ENCODE measurements around the gene PUM2.
A peak's percentile ranks its signal among the peaks of the same experiment; 100 is the strongest.

The PUM2 gene

DNA sequence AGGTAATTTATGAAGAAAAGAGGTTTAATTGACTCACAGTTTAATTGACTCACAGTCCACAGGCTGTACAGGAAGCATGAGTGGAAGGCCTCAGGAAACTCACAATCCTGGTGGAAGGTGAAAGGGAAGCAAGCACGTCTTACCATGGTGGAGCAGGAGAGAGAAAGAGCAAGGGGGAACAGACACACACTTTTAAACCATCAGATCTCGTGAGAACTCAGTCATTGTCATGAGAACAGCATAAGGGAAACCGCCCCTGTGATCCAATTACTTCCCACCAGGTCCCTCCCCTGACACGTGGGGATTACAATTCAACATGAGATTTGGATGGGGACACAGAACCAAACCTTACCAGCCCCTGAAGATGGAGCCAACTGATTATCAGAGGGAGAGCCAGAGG lies 11.2 kb upstream of the PUM2 start:
- Mint-ChIP-seq H3K9me3 (peaks cover 4% of the 10 kb centered on the region), H3K4me3 (no peak overlapping the region), H3K36me3 (ENCODE audit: low read depth) (peaks cover 4% of the 10 kb centered on the region), H3K27ac (peak overlapping the region; percentile 50), H3K4me1 (ENCODE audit: low read depth) (peaks cover 23% of the 10 kb centered on the region), H3K27me3 (ENCODE audit: low read depth) (no peaks in the 10 kb centered on the region)

DNA sequence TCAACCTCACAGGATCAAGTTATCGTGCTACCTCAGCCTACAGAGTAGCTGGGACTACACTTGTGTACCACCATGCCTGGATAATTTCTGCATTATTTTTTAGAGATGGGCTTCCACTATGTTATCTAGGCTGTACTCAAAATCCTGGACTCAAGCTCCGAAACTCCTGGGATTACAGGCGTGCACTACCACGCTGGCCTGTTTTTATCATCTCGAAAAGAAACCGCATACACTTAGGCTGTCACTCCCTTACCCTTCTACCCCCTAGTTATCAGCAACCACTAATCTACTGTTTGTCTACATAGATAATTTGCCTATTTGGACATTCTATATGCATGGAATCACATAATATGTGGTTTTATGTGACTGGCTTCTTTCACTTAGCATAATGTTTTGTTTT lies 8.5 kb upstream of the PUM2 start:
- Mint-ChIP-seq H3K27me3 (ENCODE audit: low read depth) (no peaks in the 10 kb centered on the region), H3K27ac (no peak overlapping the region), H3K9me3 (no peaks in the 10 kb centered on the region)

DNA sequence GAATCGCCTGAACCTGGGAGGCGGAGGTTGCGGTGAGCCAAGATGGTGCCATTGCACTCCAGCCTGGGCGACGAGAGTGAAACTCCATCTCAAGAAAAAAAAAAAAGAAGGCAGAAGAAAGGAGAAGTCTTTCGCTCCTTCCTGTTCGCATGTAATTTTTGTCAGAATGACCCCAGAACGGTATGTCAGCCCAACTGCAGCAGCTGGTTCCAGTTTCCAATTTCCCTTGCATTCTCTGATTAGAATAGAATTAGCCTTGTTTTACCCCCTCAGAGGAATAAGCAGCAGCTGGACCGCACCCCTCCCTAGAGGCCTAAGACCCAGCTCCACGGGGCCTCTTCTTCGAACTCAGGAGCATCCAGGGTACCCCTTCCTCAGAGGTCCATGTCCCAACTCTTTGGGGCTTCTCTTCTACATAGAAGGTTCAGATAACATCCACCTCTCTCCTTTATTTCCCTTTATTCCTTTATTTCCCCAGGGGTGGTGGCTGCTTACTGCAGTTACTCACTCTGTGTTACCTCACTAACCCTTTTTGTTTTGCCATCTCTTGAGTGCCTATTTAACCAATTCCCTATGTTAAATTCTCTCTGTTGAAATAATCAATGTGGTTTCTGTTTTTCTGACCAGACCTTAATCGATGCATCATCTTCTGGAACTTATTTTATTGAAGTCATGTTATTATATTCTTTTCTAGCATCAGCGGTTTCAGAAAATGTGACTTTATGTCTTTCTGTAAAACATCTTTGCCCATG lies 7.2 kb upstream of the PUM2 start:
- Mint-ChIP-seq H3K27ac (no peak overlapping the region), H3K36me3 (ENCODE audit: low read depth) (peaks cover 2% of the 10 kb centered on the region), H3K4me1 (ENCODE audit: low read depth) (peaks cover 4% of the 10 kb centered on the region), H3K27me3 (ENCODE audit: low read depth) (no peaks in the 10 kb centered on the region), H3K4me3 (no peak overlapping the region), H3K9me3 (no peaks in the 10 kb centered on the region)

More for the DNA sequence above, 8.5 kb upstream of the PUM2 start:
- H3K4me1 Mint-ChIP-seq (ENCODE audit: low read depth): peaks cover 3% of the 10 kb centered on the region
- H3K4me3 Mint-ChIP-seq: no peak overlapping the region
- peaks cover 2% of the 10 kb centered on the region for H3K36me3 Mint-ChIP-seq (ENCODE audit: low read depth)

DNA sequence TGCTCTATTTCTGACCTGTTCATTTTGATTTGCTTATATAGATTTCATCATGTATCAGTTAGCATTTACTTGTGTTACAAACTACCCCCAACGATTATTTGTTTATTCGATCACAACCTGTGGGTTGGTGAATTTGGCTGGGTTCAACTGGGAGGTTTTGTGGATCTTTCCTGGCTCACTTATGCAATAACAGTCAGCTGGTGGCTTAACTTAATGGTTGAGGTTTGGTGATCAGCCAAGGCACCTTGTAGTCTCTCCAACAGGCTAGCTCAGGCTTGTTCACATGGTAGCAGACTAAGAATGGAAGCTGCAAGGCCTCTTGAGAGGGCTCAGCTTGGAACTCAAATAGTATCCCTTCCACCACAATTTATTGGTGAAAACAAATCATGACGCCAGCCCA lies 5.4 kb upstream of the PUM2 start:
- Mint-ChIP-seq H3K4me1 (ENCODE audit: low read depth) (peaks cover 2% of the 10 kb centered on the region), H3K9me3 (no peaks in the 10 kb centered on the region), H3K27ac (no peak overlapping the region)

DNA sequence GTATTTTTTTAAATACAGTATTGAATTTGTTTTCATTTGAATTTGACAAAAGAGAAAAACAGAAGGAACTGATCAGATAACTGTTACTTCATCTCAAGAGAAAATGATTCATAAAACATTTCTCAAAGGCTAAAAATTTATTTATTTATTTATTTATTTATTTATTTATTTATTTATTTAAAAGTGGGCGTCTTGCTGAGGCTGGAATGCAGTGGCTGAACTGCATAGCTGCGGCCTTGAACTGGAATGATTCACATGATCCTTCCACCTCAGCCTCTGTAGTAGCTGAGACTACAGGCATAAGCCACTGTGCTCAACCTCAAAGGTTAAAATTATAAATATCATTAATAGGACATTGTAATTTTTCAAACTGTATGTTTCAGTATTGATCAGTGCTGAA lies 4.5 kb upstream of the PUM2 start:
- H3K27ac Mint-ChIP-seq: no peak overlapping the region
- H3K27me3 Mint-ChIP-seq (ENCODE audit: low read depth): no peaks in the 10 kb centered on the region
- H3K4me3 Mint-ChIP-seq: no peak overlapping the region
- H3K4me1 Mint-ChIP-seq (ENCODE audit: low read depth): peaks cover 2% of the 10 kb centered on the region
- H3K9me3 Mint-ChIP-seq: no peaks in the 10 kb centered on the region
- no peaks in the 10 kb centered on the region for H3K36me3 Mint-ChIP-seq (ENCODE audit: low read depth)

More for the DNA sequence above, 5.4 kb upstream of the PUM2 start:
- H3K36me3 Mint-ChIP-seq (ENCODE audit: low read depth): no peaks in the 10 kb centered on the region
- no peaks in the 10 kb centered on the region for H3K27me3 Mint-ChIP-seq (ENCODE audit: low read depth)
- H3K4me3 Mint-ChIP-seq: no peak overlapping the region

DNA sequence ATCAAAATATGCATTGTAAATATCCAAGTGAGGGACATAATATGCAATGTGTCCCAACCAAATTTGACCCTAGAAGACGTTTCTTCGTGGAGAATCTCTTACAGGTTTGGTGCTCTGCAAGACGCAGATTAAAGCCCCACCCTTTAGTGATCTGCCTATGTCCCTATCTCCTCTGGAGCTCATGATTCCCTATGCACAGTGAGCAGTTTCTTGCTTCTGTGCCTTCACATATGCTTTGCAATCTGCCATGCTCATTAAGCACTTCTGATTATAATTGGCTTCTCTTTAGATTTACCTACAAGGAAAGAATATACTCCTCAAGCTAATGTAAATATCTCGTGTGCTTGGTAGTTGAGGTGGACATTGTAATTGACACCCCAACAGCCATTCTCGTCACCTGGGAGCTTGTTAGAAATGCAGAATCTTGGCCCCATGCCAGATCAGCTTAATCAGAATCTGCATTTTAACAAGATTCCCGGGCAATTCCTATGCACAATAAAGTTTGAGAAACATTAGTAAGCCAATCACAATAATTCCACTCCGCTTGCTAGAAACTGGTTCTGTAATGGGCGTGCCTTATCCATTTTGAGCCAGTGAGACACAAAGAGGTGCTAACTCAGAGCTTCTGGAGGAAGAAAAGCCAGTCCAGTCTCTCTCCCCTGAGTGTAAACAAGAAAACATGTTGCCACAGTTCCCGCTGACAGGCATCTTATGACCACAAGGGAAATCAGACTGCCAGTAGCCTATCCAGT lies 2.8 kb upstream of the PUM2 start:
- H3K27me3 Mint-ChIP-seq (ENCODE audit: low read depth): no peaks in the 10 kb centered on the region
- H3K4me3 Mint-ChIP-seq: no peak overlapping the region
- peaks cover 11% of the 10 kb centered on the region for H3K4me1 Mint-ChIP-seq (ENCODE audit: low read depth)
- H3K27ac Mint-ChIP-seq: no peak overlapping the region
- H3K9me3 Mint-ChIP-seq: no peaks in the 10 kb centered on the region
- peaks cover 2% of the 10 kb centered on the region for H3K36me3 Mint-ChIP-seq (ENCODE audit: low read depth)

DNA sequence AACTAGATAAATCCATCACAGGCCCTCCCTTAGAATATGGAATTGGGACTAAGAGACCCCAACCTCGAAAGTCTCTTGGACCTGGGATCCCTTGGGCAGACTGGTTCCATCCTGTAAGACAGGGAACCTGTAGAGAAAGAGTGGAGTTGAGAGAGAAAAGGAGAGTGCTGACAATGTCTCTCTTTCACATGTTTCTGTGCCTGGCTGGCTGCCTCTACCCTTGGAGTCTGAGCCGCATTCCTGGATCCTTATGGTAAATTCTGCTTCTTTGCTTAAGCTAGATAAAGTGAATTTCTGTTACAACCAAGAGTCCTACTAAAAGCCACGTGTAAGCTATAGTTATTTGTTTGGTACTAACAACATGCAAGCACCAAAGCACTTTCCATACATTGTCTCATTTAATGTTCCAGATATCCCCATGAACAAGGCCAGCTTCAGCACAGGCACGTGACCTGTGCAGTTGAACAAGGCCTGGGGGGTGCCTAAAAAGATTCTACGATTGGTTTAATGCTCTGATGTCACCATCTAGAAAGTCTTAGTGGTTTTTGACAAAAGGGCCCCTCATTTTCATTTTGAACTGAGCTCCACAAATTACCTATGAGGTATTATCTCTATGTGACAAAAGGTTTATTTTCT lies 2.1 kb upstream of the PUM2 start:
- Mint-ChIP-seq H3K4me3 (no peak overlapping the region), H3K9me3 (no peaks in the 10 kb centered on the region), H3K27ac (no peak overlapping the region), H3K36me3 (ENCODE audit: low read depth) (peaks cover 5% of the 10 kb centered on the region), H3K4me1 (ENCODE audit: low read depth) (peaks cover 15% of the 10 kb centered on the region), H3K27me3 (ENCODE audit: low read depth) (no peaks in the 10 kb centered on the region)

DNA sequence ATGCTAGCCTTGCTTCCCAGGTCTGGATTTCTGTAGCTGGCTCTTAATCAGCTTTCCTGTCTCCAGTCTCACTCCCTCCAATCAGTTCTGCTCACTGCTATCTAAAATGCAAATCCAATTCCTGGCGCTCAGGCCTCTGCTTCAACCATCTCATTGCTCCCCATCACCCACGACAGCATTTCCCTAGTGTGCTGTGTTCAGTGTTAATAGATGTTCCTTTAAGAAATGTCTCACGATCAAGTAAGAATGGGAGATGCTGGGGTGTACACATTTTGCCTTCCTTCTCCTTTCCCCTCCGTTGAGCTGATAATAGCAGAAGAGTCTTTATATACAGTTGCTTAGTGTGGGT lies 1.6 kb upstream of the PUM2 start:
- H3K27ac Mint-ChIP-seq: no peak overlapping the region
- H3K4me1 Mint-ChIP-seq (ENCODE audit: low read depth): peaks cover 18% of the 10 kb centered on the region

DNA sequence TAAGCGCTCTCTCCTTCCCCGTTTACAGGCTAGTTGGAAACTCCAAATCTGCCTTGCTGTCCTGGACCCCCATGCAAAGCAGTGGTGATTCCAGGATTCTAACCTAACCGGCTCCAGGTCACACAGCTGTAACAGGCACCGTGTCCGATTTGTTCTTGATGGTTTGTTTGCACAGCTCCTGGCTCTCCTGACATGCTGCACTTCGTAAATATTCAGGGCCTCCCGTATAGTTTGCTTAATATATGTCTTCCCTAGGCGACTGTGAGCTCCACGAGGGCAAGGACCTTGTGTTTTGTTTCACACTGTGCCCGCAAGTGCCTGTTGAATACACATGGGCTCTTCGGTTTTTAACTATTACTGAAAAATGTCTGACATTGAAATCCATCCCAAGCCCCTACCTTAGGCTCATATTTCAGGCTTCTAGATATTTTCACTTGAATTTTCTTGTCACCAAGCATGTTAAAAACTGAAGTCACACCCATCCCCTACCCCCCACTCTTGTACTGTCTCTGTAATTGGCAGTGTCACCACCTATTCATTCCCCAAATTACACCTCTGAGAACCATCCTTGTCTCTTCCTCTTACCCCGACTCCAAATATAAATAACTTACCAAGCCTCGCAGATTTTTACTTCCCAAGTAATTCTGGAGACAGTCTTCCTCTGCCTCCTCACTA lies 1.0 kb upstream of the PUM2 start:
- Mint-ChIP-seq H3K36me3 (ENCODE audit: low read depth) (peaks cover 11% of the 10 kb centered on the region), H3K27me3 (ENCODE audit: low read depth) (no peaks in the 10 kb centered on the region), H3K9me3 (no peaks in the 10 kb centered on the region), H3K27ac (no peak overlapping the region), H3K4me3 (no peak overlapping the region), H3K4me1 (ENCODE audit: low read depth) (peaks cover 22% of the 10 kb centered on the region)

More for the DNA sequence above, 1.6 kb upstream of the PUM2 start:
- no peaks in the 10 kb centered on the region for H3K9me3 Mint-ChIP-seq
- no peaks in the 10 kb centered on the region for H3K27me3 Mint-ChIP-seq (ENCODE audit: low read depth)
- H3K4me3 Mint-ChIP-seq: no peak overlapping the region
- H3K36me3 Mint-ChIP-seq (ENCODE audit: low read depth): peaks cover 8% of the 10 kb centered on the region

DNA sequence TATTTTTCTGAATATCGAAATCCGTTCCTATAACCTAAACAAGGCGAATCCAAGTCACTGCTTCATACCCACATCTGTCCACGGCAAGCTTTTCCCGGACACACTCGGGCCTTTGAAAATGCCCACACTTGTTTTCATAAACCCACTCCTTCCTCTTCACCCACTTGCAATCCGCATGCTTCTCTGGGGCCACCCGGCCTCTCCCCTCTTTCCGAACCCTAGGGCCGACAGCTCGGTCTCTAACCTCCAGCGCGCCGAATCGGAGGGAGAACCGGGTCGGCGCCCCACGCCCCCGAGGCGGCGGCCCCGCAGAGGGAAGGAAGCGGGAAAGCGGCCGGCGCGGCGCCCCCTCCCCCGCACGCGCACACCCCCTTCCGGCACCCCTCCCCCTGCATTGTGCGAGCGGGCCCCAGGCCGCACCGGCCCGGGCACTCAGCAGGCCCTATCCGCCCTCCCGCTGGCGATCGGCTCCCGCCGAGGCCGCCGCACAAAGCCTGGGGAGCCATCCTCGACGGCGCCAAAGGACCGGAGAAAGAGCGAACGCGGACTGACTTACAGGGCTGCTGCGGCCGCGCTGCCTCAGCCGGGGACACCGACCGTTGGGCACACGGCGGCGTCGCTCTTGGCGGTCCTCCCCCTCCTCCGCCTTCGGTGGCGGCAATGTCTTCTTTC lies 467 bp downstream of the PUM2 start:
- Mint-ChIP-seq H3K27ac (peak overlapping the region; percentile 80), H3K4me1 (ENCODE audit: low read depth) (peaks cover 35% of the 10 kb centered on the region)

DNA sequence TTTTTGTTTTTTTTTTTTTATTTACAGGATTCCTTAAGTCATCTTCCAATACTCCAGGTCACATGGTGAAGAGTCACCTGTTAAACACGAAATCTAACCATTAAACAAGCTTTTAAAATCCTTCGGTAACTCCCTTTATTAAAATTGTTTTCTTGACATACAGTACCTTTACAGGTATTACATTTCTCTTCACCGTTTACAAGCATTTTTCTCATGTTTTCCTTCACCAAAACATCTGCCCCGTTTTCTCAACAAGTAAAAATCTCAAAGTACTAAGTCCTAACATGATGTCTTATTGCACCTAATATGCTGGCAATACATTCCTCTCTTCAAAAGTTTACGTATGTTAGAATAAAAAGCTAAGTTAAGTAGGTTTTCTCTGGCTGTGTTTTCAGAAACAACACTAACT lies 1.1 kb downstream of the PUM2 start:
- Mint-ChIP-seq H3K27me3 (ENCODE audit: low read depth) (no peaks in the 10 kb centered on the region), H3K36me3 (ENCODE audit: low read depth) (peaks cover 19% of the 10 kb centered on the region), H3K4me1 (ENCODE audit: low read depth) (peaks cover 37% of the 10 kb centered on the region), H3K27ac (peak overlapping the region; percentile 80), H3K9me3 (no peaks in the 10 kb centered on the region), H3K4me3 (peak overlapping the region; percentile 81)

More for the DNA sequence above, 467 bp downstream of the PUM2 start:
- Mint-ChIP-seq H3K36me3 (ENCODE audit: low read depth) (peaks cover 19% of the 10 kb centered on the region), H3K9me3 (no peaks in the 10 kb centered on the region), H3K4me3 (peak overlapping the region; percentile 81), H3K27me3 (ENCODE audit: low read depth) (no peaks in the 10 kb centered on the region)

DNA sequence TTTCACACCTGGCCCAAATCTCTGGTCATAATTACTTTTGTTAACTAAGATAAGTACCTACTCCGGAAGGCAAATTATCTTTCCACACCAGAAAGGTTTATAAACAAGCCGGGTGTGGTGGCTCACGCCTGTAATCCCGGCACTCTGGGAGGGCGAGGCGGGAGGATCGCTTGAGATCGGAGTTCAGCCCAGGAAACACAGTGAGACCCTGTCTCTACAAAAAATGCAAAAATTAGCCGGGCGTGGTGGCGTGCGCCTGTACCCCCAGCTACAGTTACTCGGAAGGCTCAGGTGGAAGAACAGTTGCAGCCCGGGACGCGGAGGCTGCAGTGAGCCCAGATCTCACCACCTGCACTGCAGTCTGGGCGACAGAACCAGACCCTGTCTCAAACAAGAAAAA lies 2.1 kb downstream of the PUM2 start:
- peaks cover 39% of the 10 kb centered on the region for H3K4me1 Mint-ChIP-seq (ENCODE audit: low read depth)
- peaks cover 19% of the 10 kb centered on the region for H3K36me3 Mint-ChIP-seq (ENCODE audit: low read depth)

DNA sequence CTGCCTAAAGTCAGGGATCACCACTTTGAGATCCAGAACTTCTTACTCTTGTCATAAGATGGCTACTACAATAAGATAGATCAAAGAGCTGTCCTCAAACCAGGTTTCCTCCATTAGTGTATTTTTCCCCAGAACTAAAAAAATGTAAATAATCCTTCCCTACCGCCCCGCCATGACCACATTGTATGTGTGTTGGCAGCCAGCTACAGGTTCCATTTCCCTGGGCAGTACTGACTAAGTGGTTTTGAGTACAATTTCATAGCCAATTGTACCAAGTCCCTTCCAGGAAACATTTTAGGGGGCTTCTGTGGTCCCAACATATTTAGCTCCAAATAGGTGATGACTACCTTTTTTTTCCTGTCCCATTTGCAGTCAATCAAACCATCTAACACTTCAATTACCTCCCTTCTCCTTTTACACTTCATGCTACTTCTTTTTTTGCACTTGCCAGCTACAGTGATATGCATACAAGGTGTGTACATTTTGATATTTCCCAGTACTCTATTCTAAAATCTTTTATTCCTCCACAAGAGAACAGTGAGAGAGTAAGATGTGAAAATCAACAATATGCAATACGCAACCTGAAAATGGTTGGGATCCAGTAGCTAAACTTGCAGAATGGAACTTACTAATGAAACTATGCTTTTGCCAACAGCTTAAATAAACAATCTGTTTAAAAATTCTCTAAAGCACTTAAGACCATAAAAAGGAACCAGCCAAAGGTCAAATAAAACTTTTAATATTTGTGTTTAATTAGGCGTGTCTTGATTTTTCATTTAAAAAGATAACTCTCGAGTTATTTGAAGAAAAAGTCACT lies 3.9 kb downstream of the PUM2 start:
- H3K27ac Mint-ChIP-seq: no peak overlapping the region
- no peaks in the 10 kb centered on the region for H3K9me3 Mint-ChIP-seq
- H3K27me3 Mint-ChIP-seq (ENCODE audit: low read depth): no peaks in the 10 kb centered on the region
- H3K4me1 Mint-ChIP-seq (ENCODE audit: low read depth): peaks cover 42% of the 10 kb centered on the region
- peaks cover 19% of the 10 kb centered on the region for H3K36me3 Mint-ChIP-seq (ENCODE audit: low read depth)
- H3K4me3 Mint-ChIP-seq: peak overlapping the region; percentile 47

More for the DNA sequence above, 2.1 kb downstream of the PUM2 start:
- Mint-ChIP-seq H3K27ac (no peak overlapping the region), H3K4me3 (peak overlapping the region; percentile 81), H3K27me3 (ENCODE audit: low read depth) (no peaks in the 10 kb centered on the region), H3K9me3 (no peaks in the 10 kb centered on the region)

Data from T-helper 1 cell treated with Interleukin-12 subunit alpha and Interleukin-12 subunit beta and Interleukin-4 antibody, amounts not matched to agents 30 μg/mL and 1 μg/mL, for 36 hours (primary cell).